Esophagus muscularis mucosa (tissue), 3 donors: Measurements from ENCODE around the gene TPM2.

Experiments
- POLR2AphosphoS5 ChIP-seq, 2 donors: sonication (generic); formaldehyde crosslinking; IDR thresholded peaks; one replicate each; pipeline ENCODE4 v1.6.1; 2017; ENCODE audit warnings: antibody characterized with exemption in 2 of 2
- TF ChIP-seq, protein P1 (sequence below), 3 experiments: fragments of 200-600 bp in 2 of 3; fragments of 450-650 bp in 1 of 3; sonication (generic) in 2 of 3; IDR thresholded peaks; one replicate each; pipeline ENCODE4 v1.5.1; 2017 to 2019; ENCODE audit warnings: antibody characterized with exemption in 3 of 3, mild to moderate bottlenecking in 2 of 3, moderate library complexity in 1 of 3

DNA sequence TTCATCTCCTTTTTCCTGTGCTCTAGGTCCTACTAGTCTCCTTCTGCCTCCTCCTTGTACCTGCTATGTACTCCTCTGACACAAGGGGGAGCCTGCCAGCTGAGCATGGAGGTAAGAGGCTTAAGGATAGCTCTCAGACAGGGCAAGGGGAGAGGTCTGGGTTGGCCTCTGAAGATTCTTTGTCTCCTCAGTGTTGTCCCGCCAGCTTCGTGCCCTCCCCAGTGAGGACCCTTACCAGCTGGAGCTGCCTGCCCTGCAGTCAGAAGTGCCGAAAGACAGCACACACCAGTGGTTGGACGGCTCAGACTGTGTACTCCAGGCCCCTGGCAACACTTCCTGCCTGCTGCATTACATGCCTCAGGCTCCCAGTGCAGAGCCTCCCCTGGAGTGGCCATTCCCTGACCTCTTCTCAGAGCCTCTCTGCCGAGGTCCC, 46.5 kb upstream of the TPM2 start:
- TF ChIP-seq, protein P1, sequence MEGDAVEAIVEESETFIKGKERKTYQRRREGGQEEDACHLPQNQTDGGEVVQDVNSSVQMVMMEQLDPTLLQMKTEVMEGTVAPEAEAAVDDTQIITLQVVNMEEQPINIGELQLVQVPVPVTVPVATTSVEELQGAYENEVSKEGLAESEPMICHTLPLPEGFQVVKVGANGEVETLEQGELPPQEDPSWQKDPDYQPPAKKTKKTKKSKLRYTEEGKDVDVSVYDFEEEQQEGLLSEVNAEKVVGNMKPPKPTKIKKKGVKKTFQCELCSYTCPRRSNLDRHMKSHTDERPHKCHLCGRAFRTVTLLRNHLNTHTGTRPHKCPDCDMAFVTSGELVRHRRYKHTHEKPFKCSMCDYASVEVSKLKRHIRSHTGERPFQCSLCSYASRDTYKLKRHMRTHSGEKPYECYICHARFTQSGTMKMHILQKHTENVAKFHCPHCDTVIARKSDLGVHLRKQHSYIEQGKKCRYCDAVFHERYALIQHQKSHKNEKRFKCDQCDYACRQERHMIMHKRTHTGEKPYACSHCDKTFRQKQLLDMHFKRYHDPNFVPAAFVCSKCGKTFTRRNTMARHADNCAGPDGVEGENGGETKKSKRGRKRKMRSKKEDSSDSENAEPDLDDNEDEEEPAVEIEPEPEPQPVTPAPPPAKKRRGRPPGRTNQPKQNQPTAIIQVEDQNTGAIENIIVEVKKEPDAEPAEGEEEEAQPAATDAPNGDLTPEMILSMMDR (IDR thresholded peaks at IDR 0.05), result peak; percentile 70 to 86 (median 73)
- TF ChIP-seq POLR2AphosphoS5 (IDR thresholded peaks at IDR 0.05), result peak in 1 of 2 donors; percentile 45
